K562 (cell line): ENCODE results near the gene ABCG2. TPM values are rescaled to one million over a fixed set of nuclear protein-coding genes. Genes with fewer than 3 reads are reported as not detected.

ENCODE experiments used
- ASH1L ChIP-seq: fragments of 450-650 bp; IDR thresholded peaks from 2 replicates; pipeline ENCODE4 v1.6.1; 2018; ENCODE audit warnings: borderline replicate concordance, mild to moderate bottlenecking, low read depth; ENCODE audit not compliant: partially characterized antibody
- ATF1 ChIP-seq, 2 experiments: fragments of 450-650 bp in 1 of 2; IDR thresholded peaks; 2 replicates each; pipeline ENCODE4 v1.6.1; 2016; ENCODE audit warnings: missing compliant biosample characterization in 1 of 2, missing genetic modification characterization in 1 of 2
- CBX1 ChIP-seq: sonication (generic); IDR thresholded peaks from 2 replicates; pipeline ENCODE4 v1.6.1; 2016; ENCODE audit warnings: antibody characterized with exemption, low read depth, mild to moderate bottlenecking
- CC2D1A ChIP-seq: fragments of 450-650 bp; IDR thresholded peaks from 2 replicates; pipeline ENCODE4 v1.6.1; 2017; ENCODE audit warnings: mild to moderate bottlenecking
- CGGBP1 ChIP-seq: fragments of 250-450 bp; sonication (Bioruptor Pico); IDR thresholded peaks from 2 replicates; pipeline ENCODE4 v1.9.0; 2021; ENCODE audit warnings: mild to moderate bottlenecking
- CTBP1 ChIP-seq: fragments of 450-650 bp; IDR thresholded peaks from 2 replicates; pipeline ENCODE4 v1.6.1; 2016; ENCODE audit warnings: borderline replicate concordance
- DMBX1 ChIP-seq: fragments of 250-450 bp; sonication (Bioruptor Pico); IDR thresholded peaks from 2 replicates; pipeline ENCODE4 v1.8.0; 2022; ENCODE audit warnings: inconsistent platforms, mild to moderate bottlenecking, moderate library complexity, borderline replicate concordance
- EGR1 ChIP-seq: fragments of 450-650 bp; conservative IDR thresholded peaks from 2 replicates; pipeline ENCODE4 v1.6.1; 2017; ENCODE audit warnings: mild to moderate bottlenecking
- FOXA1 ChIP-seq: fragments of 450-650 bp; IDR thresholded peaks from 2 replicates; pipeline ENCODE4 v1.6.1; 2016; ENCODE audit warnings: mild to moderate bottlenecking, borderline replicate concordance
- GATAD2B ChIP-seq: fragments of 450-650 bp; IDR thresholded peaks from 2 replicates; pipeline ENCODE4 v1.6.1; 2017; ENCODE audit warnings: mild to moderate bottlenecking, borderline replicate concordance
- HES1 ChIP-seq: fragments of 450-650 bp; IDR thresholded peaks from 2 replicates; pipeline ENCODE4 v1.6.1; 2016; ENCODE audit warnings: low read depth, mild to moderate bottlenecking, moderate library complexity
- ILK ChIP-seq: fragments of 450-650 bp; IDR thresholded peaks from 2 replicates; pipeline ENCODE4 v1.6.1; 2016; ENCODE audit warnings: missing genetic modification characterization, low read depth, mild to moderate bottlenecking, missing compliant biosample characterization, moderate library complexity, borderline replicate concordance
- L3MBTL2 ChIP-seq: fragments of 450-650 bp; IDR thresholded peaks from 2 replicates; pipeline ENCODE4 v1.6.1; 2016; ENCODE audit warnings: mild to moderate bottlenecking, moderate library complexity
- MTF1 ChIP-seq: fragments of 250-450 bp; sonication (Bioruptor Pico); IDR thresholded peaks from 2 replicates; pipeline ENCODE4 v1.9.0; 2021; ENCODE audit warnings: moderate library complexity, mild to moderate bottlenecking, inconsistent platforms, borderline replicate concordance
- PCBP2 ChIP-seq: fragments of 200-400 bp; formaldehyde crosslinking; IDR thresholded peaks from 2 replicates; pipeline ENCODE4 v1.6.1; 2018; ENCODE audit warnings: low read length, low read depth, mild to moderate bottlenecking, moderate library complexity; ENCODE audit not compliant: poor library complexity, severe bottlenecking
- SMARCA5 ChIP-seq: fragments of 450-650 bp; IDR thresholded peaks from 2 replicates; pipeline ENCODE4 v1.6.1; 2016
- TAF7 ChIP-seq: fragments of 450-650 bp; IDR thresholded peaks from 2 replicates; pipeline ENCODE4 v1.6.1; 2016; ENCODE audit warnings: missing genetic modification characterization, missing compliant biosample characterization
- TCF3 ChIP-seq: sonication (generic); formaldehyde crosslinking; IDR thresholded peaks from 2 replicates; pipeline ENCODE4 v1.4.0; 2020; ENCODE audit warnings: mild to moderate bottlenecking, missing genetic modification reagents
- TGIF2 ChIP-seq: sonication (generic); formaldehyde crosslinking; IDR thresholded peaks from 2 replicates; pipeline ENCODE4 v1.8.1; 2022; ENCODE audit warnings: mild to moderate bottlenecking, missing genetic modification reagents, moderate library complexity
- USF1 ChIP-seq: sonication (generic); formaldehyde crosslinking; IDR thresholded peaks from 2 replicates; pipeline ENCODE4 v1.9.0; 2022; ENCODE audit warnings: mild to moderate bottlenecking, missing genetic modification reagents
- ZBTB9 ChIP-seq: fragments of 450-650 bp; formaldehyde crosslinking; IDR thresholded peaks from 2 replicates; pipeline ENCODE4 v1.4.0; 2020; ENCODE audit warnings: mild to moderate bottlenecking, moderate library complexity
- ZNF143 ChIP-seq: sonication (generic); formaldehyde crosslinking; IDR thresholded peaks from 2 replicates; pipeline ENCODE4 v1.9.0; 2022; ENCODE audit warnings: mild to moderate bottlenecking, missing genetic modification reagents
- ZNF165 ChIP-seq: fragments of 250-450 bp; sonication (Bioruptor Pico); IDR thresholded peaks from 2 replicates; pipeline ENCODE4 v1.4.0; 2020; ENCODE audit warnings: borderline replicate concordance
- ZNF239 ChIP-seq: fragments of 250-450 bp; sonication (Bioruptor Pico); IDR thresholded peaks from 2 replicates; pipeline ENCODE4 v1.4.0; 2020; ENCODE audit warnings: mild to moderate bottlenecking
- ZNF408 ChIP-seq: fragments of 250-450 bp; sonication (Bioruptor Pico); IDR thresholded peaks from 2 replicates; pipeline ENCODE4 v1.4.0; 2020; ENCODE audit warnings: low read depth, mild to moderate bottlenecking, moderate library complexity
- ZNF512 ChIP-seq: IDR thresholded peaks from 2 replicates; pipeline ENCODE4 v1.6.1; 2016; ENCODE audit warnings: missing genetic modification characterization, missing compliant biosample characterization
- polyA plus RNA-seq, 8 experiments: library from polyadenylated mRNA; depleted of rRNA in 4 of 8; stranded (reverse) in 5 of 8; unstranded in 3 of 8; fragments of >200 nt; fragmentation: Nextera tagmentation in 2 of 8; fragmentation: Illumina TruSeq in 1 of 8; extraction: Ambion mirVana in 2 of 8; extraction: Trizol in 1 of 8; gene quantifications; 2 replicates each; pipeline versions ENCODE4 v1.2.1 to v1.2.3, GENCODE V29; 2011 to 2014; ENCODE audit warnings: inconsistent platforms in 1 of 8, missing spikeins in 1 of 8
- total RNA-seq, 7 experiments: library from RNA; depleted of rRNA in 6 of 7; stranded (reverse); fragments of >200 nt in 6 of 7; fragmentation: Illumina TruSeq in 2 of 7; extraction: Trizol in 2 of 7; gene quantifications; 2 replicates each; pipeline versions ENCODE4 v1.2.1 to v1.2.3, GENCODE V29; 2011 to 2021; ENCODE audit warnings: low replicate concordance in 1 of 7

The ABCG2 gene
- total and polyA plus RNA-seq, 9 of the 15 experiments (the other 6 are each of a cell fraction or from before 2014, with no cell fraction given): 0.01 to 0.36 (median 0.11) TPM; not detected in 4

GRCh38 chr4:88158489-88159228 is at the start of gene ABCG2 (continued):
- no peak for TF ChIP-seq MTF1
- no peak for TF ChIP-seq ZNF408 (CRISPR knock-in tag)
- TF ChIP-seq PCBP2: no peak
- TF ChIP-seq CBX1: no peak
- 0 out of 2 replicates have a peak, but pooled peaks have one; percentile 12 for TF ChIP-seq CTBP1
- TF ChIP-seq USF1 (CRISPR knock-in tag): peak; percentile 48
- no peak for TF ChIP-seq FOXA1
- no peak for TF ChIP-seq HES1
- peak; percentile 57 for TF ChIP-seq L3MBTL2
- TF ChIP-seq GATAD2B: no peak
- no peak for TF ChIP-seq ILK (tag)
- no peak for TF ChIP-seq DMBX1 (CRISPR knock-in tag)
- no peak for TF ChIP-seq SMARCA5
- TF ChIP-seq CC2D1A: no peak
- no peak for TF ChIP-seq ZNF165
- TF ChIP-seq ASH1L: no peak
- peak; percentile 75 for TF ChIP-seq TCF3
- TF ChIP-seq CGGBP1 (CRISPR knock-in tag): no peak
- no peak for TF ChIP-seq ZBTB9 (CRISPR knock-in tag)
- no peak for TF ChIP-seq TGIF2 (CRISPR knock-in tag)
- TF ChIP-seq ZNF239 (CRISPR knock-in tag): no peak
- TF ChIP-seq EGR1: 0 out of 2 replicates have a peak, but pooled peaks have one; percentile 20
- TF ChIP-seq ZNF143 (CRISPR knock-in tag): no peak
- no peak for TF ChIP-seq ZNF512 (tag)
- TF ChIP-seq ATF1 (CRISPR knock-in tag; IDR thresholded peaks at IDR 0.05): no peak
- peak; percentile 23; the same call in 1 of the 2 replicates for TF ChIP-seq ATF1 (tag; IDR thresholded peaks at IDR 0.05)
- no peak for TF ChIP-seq TAF7 (tag)
